ENCODE data around the gene ZFP90. TPM values are rescaled to one million over a fixed set of nuclear protein-coding genes. Genes with fewer than 3 reads are reported as not detected.
"Not testable (repeated sequence)": the region's sequence is repeated elsewhere in the genome, so short reads cannot be mapped to it uniquely, and the experiment has no call there.

Gene ZFP90
- polyA plus RNA-seq, 2 of the 4 experiments (the other 2 are of a cell fraction): 13.8 to 21.6 TPM

GRCh38 chr16:68560341-68560740 is 21.2 kb downstream of the ZFP90 start:
- H3K4me3 ChIP-seq; ATAC-seq; H3K4me2 ChIP-seq; H3K4me1 ChIP-seq; FAIRE-seq; DNase-seq (ENCODE audit: low read depth in 1 of 2, low spot score in 1 of 2); POLR2A ChIA-PET; H3K27ac ChIP-seq: not testable (repeated sequence)
- TF ChIP-seq ZC3H11A (IDR thresholded peaks at IDR 0.05): peak; percentile 66
- peaks cover 99% of the 10 kb centered on the region for H3K9me3 ChIP-seq
- 89% methylated on average over 2 of the region's 2 CpGs for WGBS (ENCODE audit: missing lambda C conversion rate)
- CTCF ChIA-PET: interaction anchor here (1.0 to 2.3 kb wide), 2 partner anchors 8 to 32 kb away, joined by 3 to 7 read pairs; no protein-coding TSS in a partner anchor

GRCh38 chr16:68563631-68564381 is 24.7 kb downstream of the ZFP90 start:
- H3K27ac ChIP-seq: no peak overlapping the region
- no peak overlapping the region for H3K4me3 ChIP-seq
- no peaks in the 10 kb centered on the region for H3K4me1 ChIP-seq
- ChIA-PET POLR2A (no interaction called here), CTCF (interaction anchor here (0.6 to 1.6 kb wide), 2 partner anchors 13 to 38 kb away, joined by 3 read pairs; no protein-coding TSS in a partner anchor)
- DNase-seq (ENCODE audit: low read depth in 1 of 2, low spot score in 1 of 2) (peak in 1 of 2 experiments; percentile 14), ATAC-seq (no peak), FAIRE-seq (no peak)
- 82% methylated on average over 7 of the region's 7 CpGs for WGBS (ENCODE audit: missing lambda C conversion rate)
- TF ChIP-seq RCOR1 (IDR thresholded peaks at IDR 0.05; ENCODE audit: low read depth, low read length) (no peak), GATA3 (IDR thresholded peaks at IDR 0.05; ENCODE audit: borderline replicate concordance) (peak; percentile 16; the same call in 1 of the 2 replicates)
- peaks cover 99% of the 10 kb centered on the region for H3K9me3 ChIP-seq
- no peak overlapping the region for H3K4me2 ChIP-seq

GRCh38 chr16:68564382-68564985 is 25.4 kb downstream of the ZFP90 start:
- WGBS (ENCODE audit: missing lambda C conversion rate): 76% methylated on average over 9 of the region's 9 CpGs
- Histone ChIP-seq H3K9me3 (peaks cover 99% of the 10 kb centered on the region), H3K4me3 (no peak overlapping the region), H3K27ac (no peak overlapping the region), H3K4me2 (no peak overlapping the region), H3K4me1 (no peaks in the 10 kb centered on the region)
- ATAC-seq (no peak), FAIRE-seq (peak; percentile 18), DNase-seq (ENCODE audit: low read depth in 1 of 2, low spot score in 1 of 2) (peak in 1 of 2 experiments; percentile 35)
- TF ChIP-seq RCOR1 (IDR thresholded peaks at IDR 0.05; ENCODE audit: low read depth, low read length) (no peak), ZSCAN20 (CRISPR knock-in tag; IDR thresholded peaks at IDR 0.05) (no peak), ZC3H11A (IDR thresholded peaks at IDR 0.05) (no peak), GATA3 (IDR thresholded peaks at IDR 0.05; ENCODE audit: borderline replicate concordance) (peak; percentile 67)
- ChIA-PET POLR2A (no interaction called here), CTCF (interaction anchor here (0.8 to 1.6 kb wide), 2 partner anchors 13 to 26 kb away, joined by 3 to 4 read pairs; no protein-coding TSS in a partner anchor)

- no peak for DNase-seq (ENCODE audit: low read depth in 1 of 2, low spot score in 1 of 2)
- Histone ChIP-seq H3K4me1 (no peaks in the 10 kb centered on the region), H3K4me3 (no peak overlapping the region), H3K9me3 (peaks cover 84% of the 10 kb centered on the region), H3K27ac (no peak overlapping the region), H3K4me2 (no peak overlapping the region)
- ATAC-seq: no peak
- no peak for FAIRE-seq
- no peak for TF ChIP-seq BHLHE40 (IDR thresholded peaks at IDR 0.05; ENCODE audit: low read depth, low read length)
- no peak for TF ChIP-seq HMGXB4 (CRISPR knock-in tag; IDR thresholded peaks at IDR 0.05; ENCODE audit: borderline replicate concordance)
- no peak for TF ChIP-seq ZSCAN20 (CRISPR knock-in tag; IDR thresholded peaks at IDR 0.05)
- no peak for TF ChIP-seq ELK1 (IDR thresholded peaks at IDR 0.05; ENCODE audit: low read depth, low read length)
- no peak for TF ChIP-seq HOXA7 (CRISPR knock-in tag; IDR thresholded peaks at IDR 0.05)
- TF ChIP-seq BCL3 (IDR thresholded peaks at IDR 0.05): no peak
- no peak for TF ChIP-seq HOXB13 (CRISPR knock-in tag; IDR thresholded peaks at IDR 0.05; ENCODE audit: low read depth)
- TF ChIP-seq CHD2 (IDR thresholded peaks at IDR 0.05; ENCODE audit: low read length, partially characterized antibody): no peak
- TF ChIP-seq NPAS2 (CRISPR knock-in tag; IDR thresholded peaks at IDR 0.05; ENCODE audit: borderline replicate concordance): no peak
- no peak for TF ChIP-seq CBX2 (IDR thresholded peaks at IDR 0.05; ENCODE audit: borderline replicate concordance, low read depth)
- TF ChIP-seq POLR2AphosphoS2 (conservative IDR thresholded peaks at IDR 0.05; ENCODE audit: low read length): no peak
- no peak for TF ChIP-seq HDAC2 (IDR thresholded peaks at IDR 0.05)
- WGBS (ENCODE audit: missing lambda C conversion rate): 37% methylated on average over 3 of the region's 3 CpGs
- ChIA-PET CTCF (interaction anchor here (1.6 to 2.6 kb wide), 3 partner anchors 16 to 54 kb away, joined by 4 to 9 read pairs (median 7); no protein-coding TSS in a partner anchor), POLR2A (no interaction called here)
Measured at GRCh38 chr16:68574479-68574878, 35.4 kb downstream of the ZFP90 start.
